GM18907 (cell line): ENCODE data around the gene GLS.
A peak's percentile ranks its signal among the peaks of the same experiment; 100 is the strongest.
"Not testable (repeated sequence)": the region's sequence is repeated elsewhere in the genome, so short reads cannot be mapped to it uniquely, and the experiment has no call there.

ENCODE experiments used
- ATAC-seq: cut with Tn5 transposase; IDR thresholded peaks from one replicate; pipeline ENCODE4 v1.9.1; 2021; ENCODE audit warnings: mild to moderate bottlenecking, moderate library complexity; ENCODE audit not compliant: unreplicated experiment

GLS gene

GRCh38 chr2:190855245-190855644 is 25.4 kb upstream of the GLS start:
- ATAC-seq, result no peak

- no peak for ATAC-seq
These were observed 23.6 kb upstream of the GLS start for GRCh38 chr2:190856985-190857384.

- no peak for ATAC-seq
These were observed 21.8 kb upstream of the GLS start for GRCh38 chr2:190858817-190859216.

GRCh38 chr2:190859347-190860297 is 21.0 kb upstream of the GLS start:
- no peak for ATAC-seq

- no peak for ATAC-seq
These were observed 19.5 kb upstream of the GLS start for GRCh38 chr2:190860985-190861680.

- ATAC-seq, result not testable (repeated sequence)
These were observed 18.5 kb upstream of the GLS start for GRCh38 chr2:190862128-190862527.

- ATAC-seq, result no peak
These were observed 18.0 kb upstream of the GLS start for GRCh38 chr2:190862571-190862991.

GRCh38 chr2:190863946-190864345 is 16.7 kb upstream of the GLS start:
- no peak for ATAC-seq

- no peak for ATAC-seq
These were observed 16.2 kb upstream of the GLS start for GRCh38 chr2:190864375-190864774.

GRCh38 chr2:190867212-190867611 is 13.4 kb upstream of the GLS start:
- no peak for ATAC-seq

GRCh38 chr2:190867832-190868231 is 12.8 kb upstream of the GLS start:
- ATAC-seq, result no peak

- no peak for ATAC-seq
These were observed 10.9 kb upstream of the GLS start for GRCh38 chr2:190869721-190870120.

- ATAC-seq, result not testable (repeated sequence)
These were observed 7.2 kb upstream of the GLS start for GRCh38 chr2:190873451-190873850.

GRCh38 chr2:190875891-190876290 is 4.7 kb upstream of the GLS start:
- no peak for ATAC-seq

- no peak for ATAC-seq
These were observed 4.0 kb upstream of the GLS start for GRCh38 chr2:190876631-190877030.

- no peak for ATAC-seq
These were observed 3.2 kb upstream of the GLS start for GRCh38 chr2:190877436-190877835.

GRCh38 chr2:190879474-190880377 is 895 bp upstream of the GLS start:
- no peak for ATAC-seq

- ATAC-seq, result peak; percentile 0
These were observed 520 bp downstream of the GLS start for GRCh38 chr2:190881084-190881597.

- peak; percentile 65 for ATAC-seq
These were observed 1.2 kb downstream of the GLS start for GRCh38 chr2:190881598-190882410.

- peak; percentile 3 for ATAC-seq
These were observed 1.8 kb downstream of the GLS start for GRCh38 chr2:190882411-190882766.
